ENCODE measurements around the gene KDM7A. TPM values are rescaled to one million over a fixed set of nuclear protein-coding genes. Genes with fewer than 3 reads are reported as not detected.

The KDM7A gene
- total and polyA plus RNA-seq, 9 of the 15 experiments (the other 6 are each of a cell fraction or from before 2014, with no cell fraction given): 0.90 to 8.4 (median 7.0) TPM

- POLR2A ChIA-PET: interaction anchor here (0.6 to 1.4 kb wide), 8 partner anchors 9 to 318 kb away, joined by 3 to 6 read pairs (median 3); no protein-coding TSS in a partner anchor
- Histone ChIP-seq H2AFZ (ENCODE audit: low read depth, low read length) (peak overlapping the region; percentile 73), H3K4me2 (ENCODE audit: insufficient read depth, low read length) (peak overlapping the region; percentile 76), H3K4me3 (peak overlapping the region; percentile 73), H3K79me2 (ENCODE audit: control insufficient read depth, insufficient read depth, low read length) (peaks cover 14% of the 10 kb centered on the region), H3K9ac (ENCODE audit: insufficient read depth in 1 of 2, low read depth in 2 of 2, low read length in 2 of 2) (peak overlapping the region; percentile 58 to 94; a peak in 3 of 4 replicates), H4K20me1 (replicated peaks; ENCODE audit: control insufficient read depth, insufficient read depth, low read length) (no peaks in the 10 kb centered on the region), H3K9me3 (replicated peaks; ENCODE audit: control insufficient read depth, insufficient read depth, low read depth, low read length) (peaks cover 5% of the 10 kb centered on the region; the same call in 1 of the 2 replicates), H3K36me3 (ENCODE audit: control insufficient read depth, insufficient read depth, low read length) (no peaks in the 10 kb centered on the region; the same call in 2 of the 3 replicates), H3K4me1 (replicated peaks in 1 of 2; ENCODE audit: control insufficient read depth in 2 of 2, insufficient read depth in 2 of 2, low read length in 2 of 2) (peaks cover 7 to 24% of the 10 kb centered on the region in 2 experiments), H3K9me1 (ENCODE audit: control insufficient read depth, insufficient read depth, low read length) (no peaks in the 10 kb centered on the region), H3K27me3 (ENCODE audit: control insufficient read depth in 2 of 2, insufficient read depth in 2 of 2, low read length in 2 of 2) (no peaks in the 10 kb centered on the region), H3K27ac (ENCODE audit: extremely low read depth, low read depth, low read length) (peak overlapping the region; percentile 44; the same call in 2 of the 3 replicates)
- FAIRE-seq (peak; percentile 95), DNase-seq (ENCODE audit: extremely low read depth in 1 of 4, low spot score in 3 of 4) (peak; percentile 79 to 95 (median 86)), ATAC-seq (peak; percentile 72)
- in situ Hi-C loops (cut with MboI): no loop called here
- BruUV-seq (replicated peaks): no TSS peak
- intact Hi-C loops (cut with micrococcal nuclease): loop anchor here (1.0 to 10.0 kb wide), 7 partner anchors 59 to 479 kb away; partner anchors contain the start of gene MKRN1
- under 1% methylated on average over 72 of the region's 72 CpGs for WGBS (ENCODE audit: insufficient coverage, low coverage, missing lambda C conversion rate)
- CTCF ChIA-PET (ENCODE audit: low intra/inter-chr PET ratio): interaction anchor here (0.7 to 3.4 kb wide), 6 partner anchors 100 to 529 kb away, joined by 3 to 24 read pairs (median 6); no protein-coding TSS in a partner anchor
- TF ChIP-seq SAP30 (IDR thresholded peaks at IDR 0.05; ENCODE audit: borderline replicate concordance, insufficient read depth, low read depth, low read length, poor library complexity, severe bottlenecking): peak; percentile 83
- TF ChIP-seq HIVEP1 (CRISPR knock-in tag; IDR thresholded peaks at IDR 0.05): no peak
- no peak for TF ChIP-seq EZH2 (IDR thresholded peaks at IDR 0.05; ENCODE audit: borderline replicate concordance, low read depth, low read length)
- TF ChIP-seq CREB3 (tag; conservative IDR thresholded peaks at IDR 0.05; ENCODE audit: low read depth): no peak; the same call in 1 of the 2 replicates
- peak; percentile 90 for TF ChIP-seq RBFOX2 (IDR thresholded peaks at IDR 0.05; ENCODE audit: low read depth, low read length)
- no peak for TF ChIP-seq PCBP2 (IDR thresholded peaks at IDR 0.05; ENCODE audit: low read depth, low read length, poor library complexity, severe bottlenecking)
- TF ChIP-seq ZNF77 (CRISPR knock-in tag; IDR thresholded peaks at IDR 0.05): no peak
- TF ChIP-seq ZNF41 (CRISPR knock-in tag; conservative IDR thresholded peaks at IDR 0.05): peak; percentile 68
- no peak for TF ChIP-seq POLR2H (tag; IDR thresholded peaks at IDR 0.05; ENCODE audit: low read depth)
- no peak for TF ChIP-seq HEY1 (CRISPR knock-in tag; IDR thresholded peaks at IDR 0.05; ENCODE audit: borderline replicate concordance)
- TF ChIP-seq, protein P1, sequence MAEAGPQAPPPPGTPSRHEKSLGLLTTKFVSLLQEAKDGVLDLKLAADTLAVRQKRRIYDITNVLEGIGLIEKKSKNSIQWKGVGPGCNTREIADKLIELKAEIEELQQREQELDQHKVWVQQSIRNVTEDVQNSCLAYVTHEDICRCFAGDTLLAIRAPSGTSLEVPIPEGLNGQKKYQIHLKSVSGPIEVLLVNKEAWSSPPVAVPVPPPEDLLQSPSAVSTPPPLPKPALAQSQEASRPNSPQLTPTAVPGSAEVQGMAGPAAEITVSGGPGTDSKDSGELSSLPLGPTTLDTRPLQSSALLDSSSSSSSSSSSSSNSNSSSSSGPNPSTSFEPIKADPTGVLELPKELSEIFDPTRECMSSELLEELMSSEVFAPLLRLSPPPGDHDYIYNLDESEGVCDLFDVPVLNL (CRISPR knock-in tag; IDR thresholded peaks at IDR 0.05; ENCODE audit: low read depth): no peak
- TF ChIP-seq ZNF699 (CRISPR knock-in tag; IDR thresholded peaks at IDR 0.05; ENCODE audit: insufficient replicate concordance): no peak
- TF ChIP-seq TSC22D4 (tag; IDR thresholded peaks at IDR 0.05): no peak
- TF ChIP-seq ARNT (IDR thresholded peaks at IDR 0.05): peak in 1 of 2 experiments; percentile 86; a peak in 1 of 4 replicates
- TF ChIP-seq FOXA3 (CRISPR knock-in tag; conservative IDR thresholded peaks at IDR 0.05 in 1 of 2, IDR thresholded peaks at IDR 0.05 in 1 of 2): peak in 1 of 2 experiments; percentile 26; a peak in 1 of 4 replicates
- no peak for TF ChIP-seq U2AF2 (optimal IDR thresholded peaks at IDR 0.05; ENCODE audit: low read depth, low read length)
Measured at GRCh38 chr7:140175221-140176121, 1.3 kb downstream of the KDM7A start.

Data from K562 (cell line).